HUDEP-2 (cell line): ENCODE results near the gene IFT80.
A peak's percentile ranks its signal among the peaks of the same experiment; 100 is the strongest.
"Not testable (repeated sequence)": the region's sequence is repeated elsewhere in the genome, so short reads cannot be mapped to it uniquely, and the experiment has no call there.

Experiments
- DNase-seq, 76 experiments: peaks; one replicate each; lab custom pipeline; 2025; ENCODE audit not compliant: unreplicated experiment in 76 of 76; lab: John Stamatoyannopoulos, UW

The IFT80 gene

DNA sequence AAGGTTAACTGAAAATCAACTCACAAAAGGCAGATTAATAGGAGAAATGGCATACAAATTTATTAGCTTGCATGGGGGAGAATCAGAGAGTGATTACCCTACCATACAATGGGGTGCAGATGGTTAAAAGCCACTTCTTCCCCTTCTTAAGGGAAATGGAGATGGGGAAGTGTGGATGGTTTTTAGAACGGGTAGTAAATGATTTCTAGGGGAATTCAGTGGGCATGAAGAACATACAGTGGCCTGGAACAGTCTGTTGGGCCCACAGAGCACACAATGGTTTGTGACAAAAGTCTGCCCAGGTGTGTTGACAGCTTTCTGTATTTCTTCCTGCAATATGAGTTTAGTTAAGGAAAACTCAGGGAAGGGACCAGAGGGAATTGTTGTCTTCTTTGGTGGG is 112.8 kb downstream of the IFT80 start:
- DNase-seq = no peak

DNA sequence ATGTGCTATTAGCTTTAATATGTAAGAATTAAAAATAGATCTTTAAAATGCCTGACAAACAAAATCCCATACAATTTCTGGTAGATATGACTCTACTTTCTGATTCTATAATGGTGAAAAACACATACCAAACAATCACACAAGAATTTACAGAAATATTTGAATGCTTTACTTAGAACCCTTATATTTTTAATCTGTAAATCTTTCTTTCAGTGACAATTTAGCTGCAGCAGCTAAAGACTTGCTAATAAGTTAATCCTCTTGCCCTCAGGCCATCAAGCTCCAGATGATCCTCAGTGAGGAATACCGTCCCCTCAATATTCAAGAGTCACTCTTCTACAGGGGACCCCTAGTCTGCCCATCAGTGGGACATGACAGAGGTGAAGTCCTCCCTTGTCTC is 118.2 kb downstream of the IFT80 start:
- no peak for DNase-seq

DNA sequence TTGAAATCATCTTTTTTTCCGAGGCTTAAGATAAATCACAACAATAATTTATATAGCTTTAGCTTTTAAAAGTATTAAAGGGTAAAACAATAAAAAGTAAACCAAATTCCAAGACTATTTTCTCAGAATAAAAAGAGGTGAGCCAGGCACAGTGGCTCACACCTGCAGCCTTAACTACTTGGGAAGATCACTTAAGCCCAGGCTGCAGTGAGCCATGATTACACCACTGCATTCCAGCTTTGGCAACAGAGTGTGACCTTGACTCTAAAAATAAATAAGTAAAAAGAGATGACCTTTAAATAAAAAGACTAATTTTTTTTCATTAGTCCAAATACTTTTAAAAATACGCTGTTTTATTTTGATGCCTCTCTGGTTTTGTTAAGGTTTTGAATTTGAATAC is 119.4 kb downstream of the IFT80 start:
- DNase-seq = no peak

DNA sequence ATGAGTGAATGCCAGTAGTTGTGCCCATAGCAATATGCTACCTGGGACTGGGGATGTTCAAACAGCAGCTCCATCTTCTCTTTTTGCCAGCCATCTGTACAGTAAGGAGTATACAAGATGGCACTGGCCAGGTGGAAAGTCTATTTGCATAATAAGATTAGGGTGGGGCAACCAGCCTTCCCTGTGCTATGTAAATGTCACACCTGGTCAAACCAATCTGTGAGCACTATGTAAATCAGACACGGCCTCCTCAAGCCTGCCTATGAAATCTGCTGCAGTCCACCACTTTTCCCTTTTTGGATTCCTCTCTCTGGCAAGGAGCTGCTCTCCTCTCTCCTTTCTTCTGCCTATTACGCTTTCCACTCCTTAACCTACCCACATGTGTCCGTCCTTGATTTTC is 120.8 kb downstream of the IFT80 start:
- no peak for DNase-seq

DNA sequence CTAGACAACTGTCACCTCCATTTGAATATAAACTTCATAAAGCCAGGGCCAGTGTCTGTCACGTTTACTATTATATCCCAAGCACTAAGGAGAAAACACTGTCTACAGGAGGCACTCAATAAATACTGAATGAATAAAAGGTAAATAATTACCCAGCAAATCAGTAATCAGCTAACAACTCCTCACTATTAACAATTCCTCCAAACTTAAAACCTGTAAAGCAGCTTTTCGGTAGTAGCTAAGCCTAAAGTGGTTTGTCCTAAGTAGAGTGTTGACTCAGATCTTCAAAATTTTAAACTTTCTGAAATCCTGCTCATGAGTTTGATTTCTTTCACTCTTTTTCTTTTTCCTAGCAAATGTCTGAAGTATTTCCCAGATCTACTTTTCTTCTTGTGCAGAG is 133.9 kb downstream of the IFT80 start:
- no peak for DNase-seq

DNA sequence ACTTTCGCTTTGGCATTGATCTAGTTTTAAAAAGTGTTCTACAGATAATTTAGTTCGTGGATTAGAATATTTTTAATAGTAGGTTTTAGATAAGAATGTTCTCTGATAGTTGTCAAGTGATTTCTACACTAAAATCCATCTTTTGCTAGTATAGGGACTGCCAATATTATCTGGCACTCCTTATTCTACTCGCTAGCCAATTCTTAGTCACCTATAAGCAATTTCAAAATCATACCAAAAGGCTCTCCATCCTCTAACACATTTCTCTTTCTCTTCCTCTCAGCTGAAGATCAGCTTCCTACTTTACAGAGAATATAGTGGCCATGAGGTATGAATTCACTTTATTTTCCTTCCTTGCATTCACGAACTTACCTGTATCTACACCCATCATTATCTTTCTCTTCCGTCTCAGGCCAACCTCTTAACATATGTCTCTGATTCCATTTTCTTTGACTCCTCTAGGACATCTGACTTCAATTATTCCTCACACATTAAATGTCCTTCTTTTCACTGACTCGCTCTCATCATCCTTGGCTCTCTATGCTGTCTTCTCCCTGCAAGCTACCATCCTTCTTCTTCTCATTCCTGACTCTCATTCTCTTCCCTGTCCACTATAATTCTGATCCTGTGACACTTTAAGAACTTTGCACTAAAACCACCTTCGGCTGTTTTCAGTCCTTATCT is 138.3 kb downstream of the IFT80 start:
- no peak for DNase-seq

DNA sequence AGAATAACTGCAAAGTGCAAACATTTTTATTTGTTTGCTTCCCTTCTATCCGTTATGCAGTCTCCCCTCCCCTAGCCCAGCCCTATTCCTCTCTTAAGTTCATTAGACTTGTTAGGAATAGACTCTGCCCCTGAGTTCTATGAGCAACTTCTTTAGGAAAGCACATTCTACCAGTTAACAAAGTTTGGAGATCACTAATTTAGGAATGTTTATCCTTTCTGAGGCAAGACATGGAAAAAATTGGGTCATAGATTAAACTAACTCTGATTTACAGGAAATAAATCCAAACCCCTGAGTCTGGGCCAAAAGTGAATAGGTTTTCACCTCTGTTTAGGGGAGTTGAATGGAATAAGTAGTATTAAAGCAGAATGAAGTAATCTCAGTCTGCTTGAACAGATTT is 139.4 kb downstream of the IFT80 start:
- DNase-seq = no peak

DNA sequence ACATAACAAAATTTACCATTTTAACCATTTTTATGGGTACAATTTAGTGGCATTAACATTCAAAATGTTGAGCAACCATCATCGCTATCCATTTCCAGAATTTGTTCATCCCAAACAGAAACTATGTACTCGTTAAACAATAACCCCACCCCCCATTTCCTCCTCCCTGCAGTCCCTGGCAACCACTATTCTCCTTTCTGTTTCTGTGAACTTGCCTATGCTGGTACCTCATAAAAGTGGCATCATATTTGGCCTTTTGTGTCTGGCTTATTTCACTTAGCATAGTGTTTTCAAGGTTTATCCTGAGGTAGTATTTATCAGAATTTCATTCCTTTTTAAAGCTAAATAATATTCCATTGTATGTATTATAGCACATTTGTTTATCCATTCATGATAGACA is 141.4 kb downstream of the IFT80 start:
- no peak for DNase-seq

DNA sequence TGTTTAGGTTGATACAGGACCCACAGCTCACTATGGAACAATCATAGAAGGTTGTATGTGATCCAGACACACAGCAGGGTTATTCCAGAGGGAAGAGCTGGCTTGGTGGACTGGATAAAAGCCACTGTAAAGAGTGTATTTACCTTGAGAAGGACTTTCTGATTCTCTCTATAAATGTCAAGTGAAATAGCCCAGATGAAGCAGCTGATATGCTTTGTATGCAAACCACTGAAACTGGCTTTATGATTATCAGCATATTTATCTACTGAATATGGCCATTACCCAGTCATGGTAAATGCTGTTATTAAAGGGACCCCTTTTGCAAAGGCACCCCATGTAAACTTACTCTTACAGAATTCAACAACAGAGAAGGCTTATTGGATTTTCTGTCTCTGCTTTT is 145.7 kb downstream of the IFT80 start:
- no peak for DNase-seq

DNA sequence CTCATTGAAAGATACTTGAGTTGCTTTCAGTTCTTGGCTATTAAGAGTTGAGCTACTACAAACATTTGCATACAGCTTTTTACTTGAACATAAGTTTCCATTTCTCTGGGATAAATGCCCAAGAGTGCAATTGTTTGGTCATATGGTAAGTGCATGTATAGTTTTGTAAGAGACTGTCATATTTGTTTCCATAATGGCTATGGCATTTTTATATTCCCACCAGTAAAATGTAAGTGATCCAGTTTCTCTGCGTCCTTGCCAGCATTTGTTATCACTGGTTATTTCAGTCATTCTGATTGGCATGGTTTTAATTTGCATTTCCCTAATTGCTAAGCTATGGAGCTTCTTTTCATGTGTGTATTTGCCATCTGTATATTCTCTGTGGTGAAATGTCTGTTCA is 151.3 kb downstream of the IFT80 start:
- no peak for DNase-seq

DNA sequence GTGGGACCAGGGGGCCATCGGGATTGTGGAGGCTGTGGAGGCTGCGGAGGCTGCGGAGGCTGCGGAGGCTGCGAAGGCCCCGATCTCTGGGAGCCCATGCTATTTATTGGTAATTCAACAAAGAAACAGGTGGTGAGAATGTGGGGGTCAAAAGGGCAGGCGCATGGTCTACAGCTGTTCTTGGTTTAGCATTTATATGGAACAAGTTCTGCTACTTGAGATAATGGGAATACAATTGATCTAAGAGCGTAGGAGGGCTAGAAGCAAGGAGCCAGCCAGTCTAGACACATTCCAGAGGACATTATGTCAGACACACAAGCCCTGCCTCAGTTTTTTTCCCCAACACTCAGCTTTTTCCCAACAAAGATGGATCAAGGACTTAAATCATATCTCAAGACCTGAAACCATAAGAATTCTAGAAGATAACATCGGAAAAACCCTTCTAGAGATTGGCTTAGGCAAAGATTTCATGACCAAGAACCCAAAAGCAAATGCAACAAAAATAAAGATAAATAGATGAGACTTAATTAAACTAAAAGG is 153.7 kb downstream of the IFT80 start:
- no peak for DNase-seq

DNA sequence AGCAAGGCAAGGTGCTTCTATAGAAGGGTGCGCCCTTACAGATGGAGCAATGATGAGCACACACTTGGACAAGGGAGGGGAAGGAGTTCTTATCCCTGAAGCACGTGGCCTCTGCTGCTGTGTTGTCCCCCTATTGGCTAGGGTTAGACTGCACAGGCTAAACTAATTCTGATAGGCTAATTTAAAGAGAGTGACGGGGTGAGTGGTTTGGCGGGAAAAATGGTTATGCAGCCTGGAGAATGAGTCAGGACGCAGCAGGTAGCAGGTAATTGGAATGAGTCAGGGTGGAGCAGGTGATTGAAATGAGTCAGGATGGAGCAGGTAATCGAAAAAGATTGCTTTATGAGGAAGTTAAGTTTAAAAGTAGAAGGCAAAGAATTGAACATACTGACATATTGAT is 158.3 kb downstream of the IFT80 start:
- not testable (repeated sequence) for DNase-seq

DNA sequence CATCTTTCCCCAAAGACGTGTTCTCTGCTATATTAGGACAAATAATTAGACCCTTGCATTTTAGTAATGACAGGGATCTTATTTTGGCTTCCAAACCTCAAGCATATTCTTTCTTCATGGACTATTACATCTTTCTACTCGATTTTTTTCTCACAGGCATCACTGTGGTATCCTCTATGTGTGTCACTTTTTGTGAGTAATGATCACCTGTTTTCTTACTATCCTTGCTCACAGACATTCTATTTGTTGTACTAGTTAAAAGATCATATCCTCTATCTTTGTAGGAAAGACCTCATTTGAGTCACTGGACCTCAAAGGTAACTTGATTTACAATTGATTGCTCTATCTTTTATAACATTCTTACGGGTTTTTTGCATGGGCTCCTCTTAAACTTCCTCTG is 167.0 kb downstream of the IFT80 start:
- DNase-seq = no peak

DNA sequence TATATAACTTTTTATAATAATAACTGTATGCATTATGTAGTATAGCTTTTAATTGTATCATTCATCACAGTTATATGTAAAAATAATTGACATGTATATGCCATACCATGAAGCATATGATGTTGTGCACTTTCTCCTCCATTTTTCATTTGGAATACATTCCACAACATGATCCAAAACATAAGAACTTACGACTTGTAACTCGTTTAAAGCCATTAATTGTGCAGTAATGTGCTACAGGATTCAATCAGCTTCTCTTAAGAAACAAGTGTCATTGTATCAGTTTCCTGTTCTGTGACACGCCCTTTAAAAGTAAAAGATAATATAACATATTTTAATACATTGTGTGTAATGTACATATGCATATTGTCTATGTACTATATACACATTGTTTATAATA is 171.6 kb downstream of the IFT80 start:
- peak in 1 of 76 experiments; percentile 25 for DNase-seq

DNA sequence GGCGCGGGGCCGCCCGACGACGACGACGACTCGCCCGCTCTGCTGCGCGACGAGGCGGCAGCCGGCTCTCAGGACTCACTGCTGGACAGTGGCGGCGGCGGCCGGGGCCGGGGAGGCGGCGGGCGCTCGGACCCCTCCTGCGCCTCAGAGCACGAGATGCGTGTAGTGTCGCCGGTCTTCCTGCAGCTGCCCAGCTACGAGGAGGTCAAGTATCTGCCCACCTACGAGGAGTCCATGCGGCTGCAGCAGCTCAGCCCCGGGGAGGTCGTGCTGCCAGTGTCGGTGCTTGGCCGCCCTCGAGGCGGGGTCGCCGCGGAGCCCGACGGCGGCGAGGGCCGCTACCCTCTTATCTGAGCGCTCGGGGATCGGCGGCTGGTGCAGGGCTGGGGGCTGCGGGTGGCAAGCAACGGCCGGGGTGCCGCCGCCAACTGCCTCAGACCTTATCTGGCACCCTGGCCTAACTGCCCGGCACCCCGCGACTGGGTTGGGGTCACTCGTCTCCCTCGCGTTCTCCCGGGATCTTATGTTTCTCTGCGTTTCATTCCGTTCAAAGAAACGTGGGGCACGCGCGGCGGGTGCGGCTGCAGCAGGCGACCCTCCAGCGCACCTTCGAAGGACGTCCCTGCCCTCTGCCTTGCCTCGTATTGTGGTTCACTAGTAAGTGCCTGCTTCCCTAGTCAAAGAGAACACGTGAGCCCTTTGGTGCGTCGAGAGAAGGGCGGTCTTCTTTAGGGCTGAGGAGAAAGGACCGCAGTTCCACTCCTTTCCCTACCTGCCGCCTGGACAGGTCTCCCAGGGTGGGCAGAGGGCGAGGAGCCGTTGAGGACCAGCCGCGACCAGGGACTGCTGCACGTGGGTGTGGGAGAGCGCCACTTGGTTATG is 172.8 kb downstream of the IFT80 start:
- peak in 43 of 76 experiments; percentile 2 to 56 (median 25) for DNase-seq

DNA sequence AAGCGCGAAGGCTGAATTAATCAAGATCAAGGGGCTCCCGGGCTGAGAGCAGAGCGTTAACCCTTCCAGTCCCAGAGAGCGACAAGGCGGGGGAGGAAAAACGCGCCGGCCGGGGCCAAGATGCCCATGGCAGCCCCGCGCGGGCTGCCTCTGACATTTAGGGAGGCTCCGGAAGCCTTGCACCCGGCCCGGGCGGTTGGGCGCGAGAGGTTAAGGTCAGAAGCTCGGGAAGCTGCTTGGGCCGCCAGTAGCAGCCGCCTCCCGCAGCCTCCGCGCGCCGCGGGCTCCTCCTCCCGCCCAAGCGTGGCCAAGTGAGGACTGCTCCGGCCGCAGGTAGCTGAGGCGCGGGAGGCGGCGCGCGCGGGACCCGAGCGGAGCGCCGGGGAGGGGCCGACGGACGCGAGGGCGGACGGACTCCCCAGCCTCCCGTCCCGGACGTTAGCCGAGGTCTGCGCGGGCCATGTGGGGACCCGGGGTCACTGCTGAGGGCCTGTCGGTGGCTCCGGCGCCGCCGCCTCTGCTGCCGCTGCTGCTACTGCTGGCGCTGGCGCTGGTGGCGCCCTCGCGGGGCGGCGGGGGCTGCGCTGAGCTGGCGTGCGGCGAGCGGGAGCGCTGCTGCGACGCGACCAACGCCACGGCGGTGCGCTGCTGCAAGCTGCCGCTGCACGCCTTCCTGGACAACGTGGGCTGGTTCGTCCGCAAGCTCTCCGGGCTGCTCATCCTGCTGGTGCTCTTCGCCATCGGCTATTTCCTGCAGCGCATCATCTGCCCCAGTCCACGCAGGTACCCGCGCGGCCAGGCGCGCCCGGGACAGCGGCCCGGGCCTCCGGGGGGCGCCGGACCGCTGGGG is 173.6 kb downstream of the IFT80 start, which contains the start of gene C3orf80:
Gene C3orf80 (plus strand): TSS at position 247 of the 850 bp plus-strand sequence. CDS start 214 bp downstream, at position 461.
- DNase-seq = peak in 67 of 76 experiments; percentile 6 to 78 (median 49)

DNA sequence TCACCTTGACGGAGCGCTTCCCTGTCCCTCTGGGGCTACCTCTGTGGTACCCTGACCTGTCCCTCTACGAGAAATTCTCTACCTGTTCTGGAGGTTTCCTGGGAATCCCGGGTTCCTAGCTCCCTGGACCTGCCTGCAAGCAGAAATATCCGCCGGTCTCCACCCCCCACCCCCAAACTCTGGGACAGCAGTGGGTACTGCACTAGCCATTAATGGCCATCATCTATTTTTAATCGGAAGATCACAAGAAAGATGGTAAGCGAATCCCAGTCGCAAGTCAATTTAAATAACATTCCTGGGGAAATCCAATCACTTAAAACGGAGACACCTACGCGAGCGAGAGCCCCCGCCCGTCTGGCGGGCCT is 174.2 kb downstream of the IFT80 start:
- no peak for DNase-seq

DNA sequence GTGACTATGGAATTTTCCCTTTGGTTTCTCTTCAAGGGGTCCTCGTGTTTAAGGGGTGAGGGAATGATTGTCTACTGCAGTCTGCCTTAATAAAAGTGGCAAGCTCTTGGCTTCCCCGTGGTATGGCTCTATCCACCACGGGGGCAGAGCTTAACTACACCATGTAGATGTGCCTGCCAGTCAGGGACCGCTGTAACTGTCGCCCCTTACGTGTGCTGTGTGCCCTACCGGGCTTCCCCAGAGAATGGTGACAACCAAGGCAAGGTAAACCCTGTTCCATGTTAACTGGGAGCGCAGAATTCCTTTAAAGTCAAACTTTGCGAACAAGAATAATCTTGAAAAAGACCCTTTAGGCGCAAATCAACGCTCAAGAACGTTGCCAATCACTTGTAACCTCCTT is 174.8 kb downstream of the IFT80 start:
- no peak for DNase-seq

DNA sequence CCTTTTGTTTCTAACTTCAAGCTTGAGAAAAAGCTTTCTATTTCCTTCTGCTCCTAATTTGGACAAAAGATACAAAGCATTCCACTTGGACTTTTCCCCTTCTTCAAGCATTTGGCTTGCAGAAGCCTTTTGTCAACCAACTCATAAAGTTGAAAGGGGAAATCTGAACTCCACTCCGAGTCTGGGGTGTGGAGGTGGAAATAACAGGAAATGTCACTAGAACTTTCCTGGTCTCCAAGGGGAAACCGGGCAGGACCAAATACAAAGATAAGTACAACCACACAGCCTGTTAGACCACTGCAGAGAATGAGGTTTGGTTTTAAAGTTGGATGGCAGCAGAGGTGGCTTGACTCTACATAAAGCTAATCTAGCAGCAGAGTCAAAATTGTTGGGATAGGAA is 178.0 kb downstream of the IFT80 start:
- no peak for DNase-seq

DNA sequence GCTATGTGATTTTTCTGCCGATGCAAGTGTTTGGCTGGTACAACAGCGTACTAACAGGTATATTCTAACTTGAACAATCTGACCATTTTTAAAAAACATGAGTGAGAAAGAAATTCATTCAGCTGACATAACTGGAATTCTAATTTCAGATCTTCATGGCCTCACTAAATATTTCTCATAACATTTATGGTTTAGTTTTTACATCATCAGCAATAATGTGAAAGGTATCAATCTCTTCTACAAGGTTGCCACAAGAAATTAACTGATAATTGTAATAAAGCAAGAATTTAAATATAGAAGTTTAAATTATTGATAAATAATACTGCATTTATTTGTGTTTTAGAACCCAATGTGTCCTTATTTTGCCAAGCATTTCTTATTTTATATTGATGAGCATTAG is 179.0 kb downstream of the IFT80 start:
- no peak for DNase-seq

DNA sequence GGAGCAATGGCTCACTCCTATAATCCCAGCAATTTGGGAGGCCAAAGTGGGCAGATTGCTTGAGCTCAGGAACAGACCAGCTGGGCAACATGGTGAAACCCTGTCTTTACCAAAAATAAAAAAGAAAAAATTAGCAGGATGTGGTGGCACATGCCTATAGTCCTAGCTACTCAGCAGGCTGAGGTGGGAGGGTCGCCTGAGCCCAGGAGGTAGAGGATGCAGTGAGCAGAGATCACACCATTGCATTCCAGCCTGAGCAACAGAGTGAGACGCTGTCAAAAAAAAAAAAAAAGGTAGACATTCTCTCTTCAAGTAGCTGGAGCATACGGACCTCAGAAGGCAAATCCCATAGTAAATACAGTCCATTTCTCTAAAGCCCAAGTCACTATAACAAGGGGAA is 180.9 kb downstream of the IFT80 start:
- DNase-seq = no peak
